K562 treated with DMSO at 1 percent for 48 hours (cell line): ENCODE results near the gene PCSK6. TPM values are rescaled to one million over a fixed set of nuclear protein-coding genes. Genes with fewer than 3 reads are reported as not detected.

ENCODE experiments used
- total RNA-seq: library from RNA; unstranded; fragments of 300-600 nt; gene quantifications from 2 replicates; pipeline ENCODE4 v1.2.3, GENCODE V29; 2022; ENCODE audit warnings: low replicate concordance; ENCODE audit errors: extremely low read depth

PCSK6 gene
- not detected in 2 replicates for total RNA-seq

GRCh38 chr15:101489599-101490407, at the start of gene PCSK6:
TSS of gene PCSK6 (minus strand) at chr15:101489707. CDS start at chr15:101489670, 37 bp downstream.

GRCh38 chr15:101294731-101295606, 194.5 kb downstream of the PCSK6 start, which contains the start of gene SNRPA1:
TSS of gene SNRPA1 (minus strand) at chr15:101295248. CDS start at chr15:101295178, 70 bp downstream.

GRCh38 chr15:101277038-101277822, 212.3 kb downstream of the PCSK6 start, which contains the start of gene SELENOS:
TSS of gene SELENOS (minus strand) at chr15:101277485. CDS start at chr15:101277417, 68 bp downstream.

Other genes with a start within 250 kb of the PCSK6 start
- not detected in 2 replicates for gene CHSY1, start 237.7 kb downstream of the PCSK6 start, total RNA-seq
- not detected in 2 replicates for gene SELENOS, start 212.2 kb downstream of the PCSK6 start, total RNA-seq
- not detected in 2 replicates for gene SNRPA1, start 194.5 kb downstream of the PCSK6 start, total RNA-seq
- gene TM2D3, start 162.7 kb upstream of the PCSK6 start, total RNA-seq: not detected in 2 replicates
- gene TARS3, start 234.8 kb upstream of the PCSK6 start, total RNA-seq: not detected in 2 replicates